ENCODE results near the gene UBE2H. TPM values are rescaled to one million over a fixed set of nuclear protein-coding genes. Genes with fewer than 3 reads are reported as not detected.

Gene UBE2H
- total RNA-seq, 1 experiment from 2014 or later: 34.7 TPM

DNA sequence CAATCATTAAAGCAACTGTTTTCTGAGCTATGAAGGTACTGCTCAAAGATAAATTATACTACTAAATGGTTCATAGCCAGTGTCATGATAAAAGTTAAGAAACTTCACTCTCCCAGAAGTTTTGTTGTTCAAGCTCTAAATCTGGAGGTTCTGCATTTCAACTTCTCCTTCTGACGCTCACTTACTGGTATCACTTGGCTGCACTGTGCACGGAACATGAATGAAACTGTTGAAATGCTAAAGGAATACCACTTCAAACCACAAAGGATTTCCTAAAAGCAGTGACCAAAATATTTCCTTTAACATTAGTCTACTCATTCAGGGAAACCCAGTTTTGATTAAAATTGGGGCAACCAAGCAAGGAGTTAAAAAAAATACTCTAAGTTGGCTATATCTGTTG is 93.6 kb downstream of the UBE2H start:
- Histone ChIP-seq H4K20me1 (ENCODE audit: insufficient read depth, low read depth, low read length) (no peaks in the 10 kb centered on the region), H3K36me3 (ENCODE audit: insufficient read depth, low read length) (no peaks in the 10 kb centered on the region), H3K27ac (ENCODE audit: low read length) (peak overlapping the region; percentile 52)

DNA sequence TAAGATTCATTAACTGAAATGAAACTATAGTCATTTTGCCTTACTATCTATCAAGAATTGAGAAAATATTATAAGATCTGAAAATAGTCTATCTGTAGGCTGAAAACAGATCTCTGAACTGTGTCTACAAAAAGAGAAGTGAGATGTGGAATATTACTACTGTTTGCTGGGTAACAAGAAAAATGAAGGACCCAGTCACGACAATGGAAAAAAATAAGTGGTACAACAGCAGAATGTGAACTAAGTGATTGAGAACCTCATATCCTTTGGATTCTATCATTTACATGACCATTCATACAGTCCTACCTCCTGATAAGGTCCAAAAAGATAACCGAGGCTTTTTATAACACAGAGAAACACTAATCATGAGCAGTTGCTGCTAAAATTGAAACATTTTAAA is 94.3 kb downstream of the UBE2H start:
- Histone ChIP-seq H3K4me1 (ENCODE audit: low read length) (peaks cover 47% of the 10 kb centered on the region), H3K36me3 (ENCODE audit: insufficient read depth, low read length) (no peaks in the 10 kb centered on the region), H3K27me3 (ENCODE audit: low read length) (no peaks in the 10 kb centered on the region), H3K79me2 (ENCODE audit: low read length) (peaks cover 75% of the 10 kb centered on the region), H3K4me3 (ENCODE audit: low read length) (no peak overlapping the region), H3K9ac (ENCODE audit: low read length) (no peak overlapping the region), H2AFZ (ENCODE audit: low read length) (no peak overlapping the region), H3K9me3 (ENCODE audit: low read length) (no peaks in the 10 kb centered on the region), H3K4me2 (ENCODE audit: low read depth, low read length, poor library complexity, severe bottlenecking) (peak overlapping the region; percentile 54), H3K27ac (ENCODE audit: low read length) (peak overlapping the region; percentile 52), H4K20me1 (ENCODE audit: insufficient read depth, low read depth, low read length) (no peaks in the 10 kb centered on the region), H3K9me2 (replicated peaks; ENCODE audit: insufficient read depth, low read length) (no peaks in the 10 kb centered on the region)
- DNase-seq: no peak

More for the DNA sequence above, 93.6 kb downstream of the UBE2H start:
- peaks cover 76% of the 10 kb centered on the region for H3K79me2 ChIP-seq (ENCODE audit: low read length)
- no peak overlapping the region for H3K9ac ChIP-seq (ENCODE audit: low read length)
- no peaks in the 10 kb centered on the region for H3K9me3 ChIP-seq (ENCODE audit: low read length)
- no peak overlapping the region for H2AFZ ChIP-seq (ENCODE audit: low read length)
- peak overlapping the region; percentile 54 for H3K4me2 ChIP-seq (ENCODE audit: low read depth, low read length, poor library complexity, severe bottlenecking)
- peaks cover 53% of the 10 kb centered on the region for H3K4me1 ChIP-seq (ENCODE audit: low read length)
- H3K27me3 ChIP-seq (ENCODE audit: low read length): no peaks in the 10 kb centered on the region
- H3K4me3 ChIP-seq (ENCODE audit: low read length): peak overlapping the region; percentile 14; the same call in 1 of the 2 replicates
- H3K9me2 ChIP-seq (replicated peaks; ENCODE audit: insufficient read depth, low read length): no peaks in the 10 kb centered on the region
- peak; percentile 63 for DNase-seq

DNA sequence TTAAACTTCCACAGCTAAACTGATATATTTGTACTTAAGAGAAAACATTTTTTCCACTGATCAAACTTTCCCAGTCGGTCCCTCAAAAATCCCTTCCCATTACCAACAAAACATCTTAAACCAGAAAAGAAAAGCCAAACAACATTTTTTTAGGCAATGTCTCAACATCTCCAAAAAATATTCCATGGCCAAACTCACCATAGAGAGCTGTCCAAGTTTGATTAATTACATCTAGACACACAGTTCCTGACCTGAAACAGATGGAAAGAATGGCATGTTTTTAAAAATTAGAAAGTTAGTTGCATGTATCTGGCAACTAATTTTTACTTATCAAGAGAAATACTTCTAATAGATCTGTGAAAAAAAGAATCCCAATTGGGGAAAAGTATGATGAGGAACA is 95.4 kb downstream of the UBE2H start:
- Histone ChIP-seq H4K20me1 (ENCODE audit: insufficient read depth, low read depth, low read length) (no peaks in the 10 kb centered on the region), H2AFZ (ENCODE audit: low read length) (no peak overlapping the region), H3K9ac (ENCODE audit: low read length) (no peak overlapping the region), H3K79me2 (ENCODE audit: low read length) (peaks cover 68% of the 10 kb centered on the region), H3K4me2 (ENCODE audit: low read depth, low read length, poor library complexity, severe bottlenecking) (no peak overlapping the region), H3K27ac (ENCODE audit: low read length) (no peak overlapping the region), H3K4me1 (ENCODE audit: low read length) (peaks cover 36% of the 10 kb centered on the region), H3K9me2 (replicated peaks; ENCODE audit: insufficient read depth, low read length) (no peaks in the 10 kb centered on the region), H3K4me3 (ENCODE audit: low read length) (no peak overlapping the region), H3K9me3 (ENCODE audit: low read length) (no peaks in the 10 kb centered on the region), H3K36me3 (ENCODE audit: insufficient read depth, low read length) (no peaks in the 10 kb centered on the region), H3K27me3 (ENCODE audit: low read length) (no peaks in the 10 kb centered on the region)
- DNase-seq: no peak

DNA sequence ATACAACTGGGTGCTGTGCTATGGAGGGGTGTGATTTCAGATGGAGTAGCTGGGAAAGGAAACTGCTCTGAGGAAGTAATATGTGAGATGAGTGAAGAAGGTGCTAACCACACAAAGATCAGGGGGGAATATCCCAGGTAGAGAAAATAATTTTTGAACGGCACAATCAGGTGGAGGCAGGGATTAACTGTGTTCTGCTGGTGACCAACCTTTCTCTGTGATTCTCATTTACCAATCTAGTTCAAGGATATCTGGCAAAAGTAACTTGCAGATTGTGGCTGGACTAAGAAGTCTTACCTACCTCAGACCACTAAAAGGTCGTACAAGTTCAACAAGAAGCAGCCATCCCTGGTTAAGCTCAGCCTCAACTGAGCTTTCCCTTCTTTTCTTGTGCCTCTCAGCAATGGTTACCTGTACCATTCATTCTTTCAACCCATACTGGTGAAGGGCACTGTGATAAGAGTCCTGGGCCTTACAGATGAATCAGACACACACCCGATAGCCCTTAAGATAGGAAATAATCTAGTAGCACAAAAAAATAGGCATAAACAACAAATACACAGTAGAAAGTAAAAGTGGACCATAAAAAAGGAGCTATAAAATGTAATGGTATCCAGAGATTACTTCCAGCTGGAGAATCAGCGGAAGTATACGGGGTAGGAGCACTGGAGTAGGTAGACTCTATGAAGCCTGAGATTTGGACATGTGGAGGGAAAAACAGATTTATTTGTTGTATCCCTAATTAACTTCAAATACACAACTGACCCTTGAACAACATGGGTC is 96.6 kb downstream of the UBE2H start:
- H3K79me2 ChIP-seq (ENCODE audit: low read length): peaks cover 64% of the 10 kb centered on the region
- no peaks in the 10 kb centered on the region for H3K27me3 ChIP-seq (ENCODE audit: low read length)
- H3K4me1 ChIP-seq (ENCODE audit: low read length): peaks cover 24% of the 10 kb centered on the region
- H3K27ac ChIP-seq (ENCODE audit: low read length): no peak overlapping the region
- H3K9me3 ChIP-seq (ENCODE audit: low read length): no peaks in the 10 kb centered on the region
- H2AFZ ChIP-seq (ENCODE audit: low read length): no peak overlapping the region
- no peak overlapping the region for H3K4me2 ChIP-seq (ENCODE audit: low read depth, low read length, poor library complexity, severe bottlenecking)
- no peak overlapping the region for H3K4me3 ChIP-seq (ENCODE audit: low read length)
- no peaks in the 10 kb centered on the region for H4K20me1 ChIP-seq (ENCODE audit: insufficient read depth, low read depth, low read length)
- no peak for DNase-seq
- no peaks in the 10 kb centered on the region for H3K36me3 ChIP-seq (ENCODE audit: insufficient read depth, low read length)
- no peaks in the 10 kb centered on the region for H3K9me2 ChIP-seq (replicated peaks; ENCODE audit: insufficient read depth, low read length)
- H3K9ac ChIP-seq (ENCODE audit: low read length): no peak overlapping the region

DNA sequence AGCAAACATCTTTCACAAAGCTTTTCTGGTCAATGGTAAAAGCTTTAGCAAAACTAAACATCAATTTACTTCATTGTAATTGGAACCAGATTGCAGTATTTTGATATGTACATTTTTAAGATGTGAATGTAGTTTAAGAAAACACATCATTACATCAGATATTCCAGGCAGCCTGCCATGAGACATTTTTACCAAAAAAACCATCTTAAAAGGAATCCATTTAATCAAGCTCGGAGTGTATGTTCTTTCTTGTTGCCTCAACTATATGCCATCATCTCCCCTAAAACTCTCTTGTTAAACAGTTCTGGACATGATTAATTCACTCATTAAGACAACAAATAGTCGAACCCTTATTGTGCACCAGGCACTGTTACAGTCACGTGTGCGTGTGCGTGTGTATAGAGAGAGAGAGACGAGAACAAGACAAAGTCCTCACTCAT is 97.5 kb downstream of the UBE2H start:
- no peak overlapping the region for H2AFZ ChIP-seq (ENCODE audit: low read length)
- no peaks in the 10 kb centered on the region for H3K9me2 ChIP-seq (replicated peaks; ENCODE audit: insufficient read depth, low read length)
- no peak overlapping the region for H3K4me3 ChIP-seq (ENCODE audit: low read length)
- no peak overlapping the region for H3K27ac ChIP-seq (ENCODE audit: low read length)
- H3K36me3 ChIP-seq (ENCODE audit: insufficient read depth, low read length): no peaks in the 10 kb centered on the region
- H3K79me2 ChIP-seq (ENCODE audit: low read length): peaks cover 61% of the 10 kb centered on the region
- DNase-seq: no peak
- no peak overlapping the region for H3K9ac ChIP-seq (ENCODE audit: low read length)
- H3K9me3 ChIP-seq (ENCODE audit: low read length): no peaks in the 10 kb centered on the region
- no peaks in the 10 kb centered on the region for H4K20me1 ChIP-seq (ENCODE audit: insufficient read depth, low read depth, low read length)
- H3K4me2 ChIP-seq (ENCODE audit: low read depth, low read length, poor library complexity, severe bottlenecking): no peak overlapping the region
- no peaks in the 10 kb centered on the region for H3K27me3 ChIP-seq (ENCODE audit: low read length)
- H3K4me1 ChIP-seq (ENCODE audit: low read length): peaks cover 20% of the 10 kb centered on the region

DNA sequence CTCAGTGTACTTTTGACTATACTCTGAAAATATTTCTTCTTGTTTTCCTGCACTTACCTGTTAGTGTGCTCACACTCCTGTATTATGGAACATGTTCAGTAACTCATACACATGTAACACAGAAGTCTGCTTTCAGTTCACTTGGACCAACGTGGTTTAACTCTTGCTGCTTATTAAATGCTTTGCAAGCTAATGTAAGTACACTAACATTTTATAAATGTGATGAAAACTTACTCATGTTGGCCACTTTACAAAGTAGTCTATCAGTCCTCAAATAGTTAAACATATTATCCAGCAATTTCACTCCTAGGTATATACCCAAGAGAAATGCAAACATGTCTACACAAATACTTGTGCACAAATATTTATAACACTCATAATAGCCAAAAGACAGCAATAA is 98.4 kb downstream of the UBE2H start:
- H3K36me3 ChIP-seq (ENCODE audit: insufficient read depth, low read length): no peaks in the 10 kb centered on the region
- H3K9ac ChIP-seq (ENCODE audit: low read length): no peak overlapping the region
- H3K9me3 ChIP-seq (ENCODE audit: low read length): no peaks in the 10 kb centered on the region
- no peaks in the 10 kb centered on the region for H3K27me3 ChIP-seq (ENCODE audit: low read length)
- no peak overlapping the region for H3K27ac ChIP-seq (ENCODE audit: low read length)
- H3K4me1 ChIP-seq (ENCODE audit: low read length): peaks cover 12% of the 10 kb centered on the region
- H2AFZ ChIP-seq (ENCODE audit: low read length): no peak overlapping the region
- H3K4me3 ChIP-seq (ENCODE audit: low read length): no peak overlapping the region
- no peaks in the 10 kb centered on the region for H3K9me2 ChIP-seq (replicated peaks; ENCODE audit: insufficient read depth, low read length)
- no peak for DNase-seq
- H3K79me2 ChIP-seq (ENCODE audit: low read length): peaks cover 53% of the 10 kb centered on the region
- no peak overlapping the region for H3K4me2 ChIP-seq (ENCODE audit: low read depth, low read length, poor library complexity, severe bottlenecking)
- H4K20me1 ChIP-seq (ENCODE audit: insufficient read depth, low read depth, low read length): no peaks in the 10 kb centered on the region

DNA sequence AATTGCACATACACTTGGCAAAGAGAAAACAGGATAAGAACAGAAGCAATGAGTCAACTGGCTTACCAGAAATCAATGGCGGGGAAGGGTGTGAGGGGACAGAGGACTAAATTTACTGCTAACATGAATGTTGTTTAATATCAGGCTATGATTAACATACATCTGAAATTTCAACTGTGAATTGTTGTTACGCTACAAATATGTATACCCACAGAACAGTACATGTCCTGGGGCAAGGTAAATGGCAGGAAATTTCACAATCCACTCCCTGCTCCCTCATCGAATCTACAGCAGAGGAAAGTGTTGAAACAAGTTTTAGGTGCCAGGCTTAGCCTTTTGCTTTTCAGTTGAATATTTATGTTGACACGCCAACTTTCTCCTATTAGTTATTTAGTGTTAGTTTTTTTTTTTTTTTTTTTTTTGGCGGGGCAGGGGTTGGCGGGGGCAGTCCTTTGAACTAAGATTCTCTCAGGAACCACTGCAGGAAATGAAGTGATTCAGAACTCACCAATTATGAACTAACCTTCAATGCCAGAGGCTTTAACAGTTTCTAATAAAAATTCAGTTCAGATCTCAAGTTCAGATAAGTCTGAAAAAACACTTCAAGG is 99.0 kb downstream of the UBE2H start:
- DNase-seq: no peak
- no peak overlapping the region for H3K4me3 ChIP-seq (ENCODE audit: low read length)

DNA sequence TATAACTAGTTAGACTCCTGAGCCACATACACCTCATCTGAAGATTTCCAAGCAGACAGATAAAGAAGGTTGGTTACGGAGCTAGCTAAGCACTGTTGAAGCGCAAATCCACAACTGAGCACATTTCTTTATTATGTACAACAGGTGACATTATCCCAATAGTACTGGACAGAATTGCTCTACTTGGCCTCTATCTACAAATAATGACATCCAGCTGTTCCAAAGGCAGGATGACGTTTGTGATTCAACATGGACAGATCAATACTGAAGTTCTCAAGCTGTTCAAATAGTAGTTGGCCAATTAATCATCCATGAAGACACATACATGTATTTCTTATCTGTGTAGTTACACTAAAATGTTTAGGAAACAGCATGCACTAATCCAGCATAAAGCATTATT is 101.0 kb downstream of the UBE2H start:
- Histone ChIP-seq H3K9me3 (ENCODE audit: low read length) (no peaks in the 10 kb centered on the region), H3K79me2 (ENCODE audit: low read length) (peaks cover 43% of the 10 kb centered on the region), H3K4me2 (ENCODE audit: low read depth, low read length, poor library complexity, severe bottlenecking) (no peak overlapping the region), H3K4me3 (ENCODE audit: low read length) (no peak overlapping the region), H3K9me2 (replicated peaks; ENCODE audit: insufficient read depth, low read length) (no peaks in the 10 kb centered on the region), H3K27me3 (ENCODE audit: low read length) (no peaks in the 10 kb centered on the region), H3K4me1 (ENCODE audit: low read length) (no peaks in the 10 kb centered on the region), H3K36me3 (ENCODE audit: insufficient read depth, low read length) (no peaks in the 10 kb centered on the region), H2AFZ (ENCODE audit: low read length) (no peak overlapping the region), H3K9ac (ENCODE audit: low read length) (no peak overlapping the region), H3K27ac (ENCODE audit: low read length) (no peak overlapping the region), H4K20me1 (ENCODE audit: insufficient read depth, low read depth, low read length) (no peaks in the 10 kb centered on the region)
- DNase-seq: no peak

More for the DNA sequence above, 99.0 kb downstream of the UBE2H start:
- Histone ChIP-seq H3K27me3 (ENCODE audit: low read length) (no peaks in the 10 kb centered on the region), H3K4me2 (ENCODE audit: low read depth, low read length, poor library complexity, severe bottlenecking) (no peak overlapping the region), H3K27ac (ENCODE audit: low read length) (no peak overlapping the region), H4K20me1 (ENCODE audit: insufficient read depth, low read depth, low read length) (no peaks in the 10 kb centered on the region), H3K4me1 (ENCODE audit: low read length) (peaks cover 5% of the 10 kb centered on the region), H3K9me2 (replicated peaks; ENCODE audit: insufficient read depth, low read length) (no peaks in the 10 kb centered on the region), H3K36me3 (ENCODE audit: insufficient read depth, low read length) (no peaks in the 10 kb centered on the region), H3K79me2 (ENCODE audit: low read length) (peaks cover 47% of the 10 kb centered on the region), H3K9me3 (ENCODE audit: low read length) (no peaks in the 10 kb centered on the region), H3K9ac (ENCODE audit: low read length) (no peak overlapping the region), H2AFZ (ENCODE audit: low read length) (no peak overlapping the region)

Measured in Karpas-422 (cell line).